RWPE1 (cell line): Measurements from ENCODE around the gene PRLR.
"Not testable (repeated sequence)": the region's sequence is repeated elsewhere in the genome, so short reads cannot be mapped to it uniquely, and the experiment has no call there.

Experiments
- CTCF ChIA-PET: fragments of 350-600 bp; sonication (Branson Sonifier 250); formaldehyde crosslinking; extraction: SDS; loops from one replicate; lab custom pipeline; 2021; lab: Yijun Ruan, JAX
- POLR2A ChIA-PET: fragments of 400-600 bp; formaldehyde crosslinking; extraction: SDS; loops from one replicate; lab custom pipeline; 2020; ENCODE audit warnings: antibody characterized with exemption; ENCODE audit not compliant: low non-redundant PET; lab: Yijun Ruan, JAX
- DNase-seq: peaks from one replicate; pipeline ENCODE4 v3.0.0; 2012; ENCODE audit warnings: low spot score
- H3K27ac ChIP-seq: fragments of 450-650 bp; 2 replicates; pipeline ENCODE4 v1.5.1; 2017
- CTCF ChIP-seq: fragments of 450-650 bp; conservative IDR thresholded peaks from 2 replicates; pipeline ENCODE4 v1.5.1; 2017; ENCODE audit warnings: low read depth, mild to moderate bottlenecking

PRLR gene

GRCh38 chr5:35124932-35125331 lies 105.4 kb downstream of the PRLR start:
- H3K27ac ChIP-seq, result no peak overlapping the region
- CTCF ChIA-PET, result no interaction called here
- POLR2A ChIA-PET, result no interaction called here
- no peak for DNase-seq
- TF ChIP-seq CTCF, result no peak

GRCh38 chr5:35122819-35123218 lies 107.5 kb downstream of the PRLR start:
- POLR2A ChIA-PET, result no interaction called here
- H3K27ac ChIP-seq, result no peak overlapping the region
- TF ChIP-seq CTCF, result no peak
- no peak for DNase-seq
- CTCF ChIA-PET, result no interaction called here

GRCh38 chr5:35120715-35121114 lies 109.6 kb downstream of the PRLR start:
- H3K27ac ChIP-seq, result no peak overlapping the region
- ChIA-PET CTCF (no interaction called here), POLR2A (no interaction called here)
- no peak for TF ChIP-seq CTCF
- DNase-seq, result no peak

GRCh38 chr5:35117967-35118366 lies 112.3 kb downstream of the PRLR start:
- POLR2A ChIA-PET, result no interaction called here
- CTCF ChIA-PET, result interaction anchor here (0.7 kb wide), 1 partner anchor 156 kb away, joined by 4 read pairs; no protein-coding TSS in a partner anchor
- DNase-seq, result no peak
- H3K27ac ChIP-seq, result no peak overlapping the region
- no peak for TF ChIP-seq CTCF

GRCh38 chr5:35115920-35116319 lies 114.4 kb downstream of the PRLR start:
- POLR2A ChIA-PET, result no interaction called here
- DNase-seq, result no peak
- CTCF ChIA-PET, result no interaction called here
- no peak for TF ChIP-seq CTCF
- H3K27ac ChIP-seq, result no peak overlapping the region

GRCh38 chr5:35114698-35115097 lies 115.6 kb downstream of the PRLR start:
- ChIA-PET POLR2A (no interaction called here), CTCF (no interaction called here)
- H3K27ac ChIP-seq, result no peak overlapping the region
- TF ChIP-seq CTCF, result no peak
- no peak for DNase-seq

GRCh38 chr5:35112300-35112699 lies 118.0 kb downstream of the PRLR start:
- no peak overlapping the region for H3K27ac ChIP-seq
- TF ChIP-seq CTCF, result no peak
- ChIA-PET CTCF (no interaction called here), POLR2A (no interaction called here)
- DNase-seq, result no peak

GRCh38 chr5:35104550-35104949 lies 125.7 kb downstream of the PRLR start:
- DNase-seq, POLR2A ChIA-PET, H3K27ac ChIP-seq: not testable (repeated sequence)
- CTCF ChIA-PET, result interaction anchor here (0.6 kb wide), 1 partner anchor 13 kb away, joined by 3 read pairs; no protein-coding TSS in a partner anchor
